BE2C (cell line): ENCODE results near the gene ZFP91.

ENCODE experiments used
- DNase-seq: peaks from one replicate; pipeline ENCODE4 v3.0.0-alpha.2; 2020
- H3K27me3 ChIP-seq: fragments of 250-450 bp; sonication (Bioruptor Pico); 2 replicates; pipeline ENCODE4 v1.5.1; 2020; ENCODE audit warnings: mild to moderate bottlenecking
- H3K36me3 ChIP-seq: fragments of 250-450 bp; sonication (Bioruptor Pico); 2 replicates; pipeline ENCODE4 v1.5.1; 2020; ENCODE audit warnings: mild to moderate bottlenecking
- H3K4me1 ChIP-seq: fragments of 250-450 bp; sonication (Bioruptor Pico); 2 replicates; pipeline ENCODE4 v1.5.1; 2020
- H3K4me3 ChIP-seq: 2 replicates; pipeline ENCODE4 v1.5.1; 2011; ENCODE audit warnings: low read depth, low read length
- H3K9me3 ChIP-seq: fragments of 250-450 bp; sonication (Bioruptor Pico); 2 replicates; pipeline ENCODE4 v1.5.1; 2020
- TF ChIP-seq, protein P1 (sequence below): IDR thresholded peaks from 2 replicates; pipeline ENCODE4 v1.5.1; 2012; ENCODE audit warnings: mild to moderate bottlenecking, low read depth, low read length

The ZFP91 gene

DNA sequence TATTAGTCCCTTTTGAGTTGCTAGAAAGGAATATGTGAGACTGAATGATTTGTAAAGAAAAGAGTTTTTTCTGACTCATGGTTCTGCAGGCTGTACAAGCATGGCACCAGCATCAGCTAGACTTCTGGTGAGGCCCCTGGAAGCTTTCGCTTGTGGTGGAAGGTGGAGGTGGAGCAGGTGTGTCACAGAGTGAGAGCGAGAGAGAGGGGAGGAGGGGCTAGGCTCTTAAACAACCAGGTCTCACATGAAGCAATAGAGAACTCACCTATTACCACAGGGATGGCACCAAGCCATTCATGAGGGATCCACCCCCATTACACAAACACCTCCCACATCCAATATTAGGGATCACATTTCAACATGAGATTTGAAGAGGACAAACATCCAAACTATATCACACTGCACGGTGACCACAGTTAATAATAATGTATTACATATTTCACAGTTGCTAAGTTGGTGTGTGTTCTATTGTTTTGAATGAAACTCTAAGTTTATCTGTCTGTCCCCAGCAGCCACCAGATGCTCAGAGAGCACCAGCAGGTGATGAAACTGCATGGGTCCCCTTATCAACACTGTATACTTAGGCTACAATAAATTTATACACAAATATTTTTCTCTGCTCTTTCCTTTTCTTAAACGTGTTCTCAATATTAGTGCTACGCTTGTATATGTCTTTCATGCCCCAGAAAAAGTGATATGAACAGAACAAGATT, 14.1 kb downstream of the ZFP91 start:
- Histone ChIP-seq H3K36me3 (peaks cover 6% of the 10 kb centered on the region; the same call in 1 of the 2 replicates), H3K4me1 (no peaks in the 10 kb centered on the region), H3K4me3 (no peak overlapping the region), H3K27me3 (no peaks in the 10 kb centered on the region), H3K9me3 (no peaks in the 10 kb centered on the region)
- TF ChIP-seq, protein P1, sequence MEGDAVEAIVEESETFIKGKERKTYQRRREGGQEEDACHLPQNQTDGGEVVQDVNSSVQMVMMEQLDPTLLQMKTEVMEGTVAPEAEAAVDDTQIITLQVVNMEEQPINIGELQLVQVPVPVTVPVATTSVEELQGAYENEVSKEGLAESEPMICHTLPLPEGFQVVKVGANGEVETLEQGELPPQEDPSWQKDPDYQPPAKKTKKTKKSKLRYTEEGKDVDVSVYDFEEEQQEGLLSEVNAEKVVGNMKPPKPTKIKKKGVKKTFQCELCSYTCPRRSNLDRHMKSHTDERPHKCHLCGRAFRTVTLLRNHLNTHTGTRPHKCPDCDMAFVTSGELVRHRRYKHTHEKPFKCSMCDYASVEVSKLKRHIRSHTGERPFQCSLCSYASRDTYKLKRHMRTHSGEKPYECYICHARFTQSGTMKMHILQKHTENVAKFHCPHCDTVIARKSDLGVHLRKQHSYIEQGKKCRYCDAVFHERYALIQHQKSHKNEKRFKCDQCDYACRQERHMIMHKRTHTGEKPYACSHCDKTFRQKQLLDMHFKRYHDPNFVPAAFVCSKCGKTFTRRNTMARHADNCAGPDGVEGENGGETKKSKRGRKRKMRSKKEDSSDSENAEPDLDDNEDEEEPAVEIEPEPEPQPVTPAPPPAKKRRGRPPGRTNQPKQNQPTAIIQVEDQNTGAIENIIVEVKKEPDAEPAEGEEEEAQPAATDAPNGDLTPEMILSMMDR = no peak
- no peak for DNase-seq

DNA sequence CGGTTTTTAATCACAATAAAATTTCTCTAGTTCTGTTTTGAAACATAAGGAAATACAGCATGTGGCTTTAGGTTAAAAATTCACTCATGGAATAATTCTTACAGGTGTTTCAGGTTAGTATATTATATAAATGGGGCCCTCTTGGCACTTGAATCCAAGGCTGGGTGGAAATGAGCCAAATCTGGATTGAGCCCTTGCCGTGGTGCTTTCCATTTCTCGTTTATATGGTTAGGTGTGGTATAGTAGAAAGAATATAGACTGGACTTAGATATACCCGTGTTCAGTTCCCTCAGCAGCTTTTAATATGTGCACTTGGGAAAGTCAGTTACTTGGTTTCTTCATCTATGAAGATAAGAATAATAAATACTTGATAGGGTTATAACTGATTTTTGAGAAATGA, 16.0 kb downstream of the ZFP91 start:
- TF ChIP-seq, protein P1 = no peak
- no peak for DNase-seq
- H3K27me3 ChIP-seq = no peaks in the 10 kb centered on the region
- H3K4me1 ChIP-seq = no peaks in the 10 kb centered on the region
- H3K9me3 ChIP-seq = no peaks in the 10 kb centered on the region
- peaks cover 6% of the 10 kb centered on the region; the same call in 1 of the 2 replicates for H3K36me3 ChIP-seq
- no peak overlapping the region for H3K4me3 ChIP-seq

DNA sequence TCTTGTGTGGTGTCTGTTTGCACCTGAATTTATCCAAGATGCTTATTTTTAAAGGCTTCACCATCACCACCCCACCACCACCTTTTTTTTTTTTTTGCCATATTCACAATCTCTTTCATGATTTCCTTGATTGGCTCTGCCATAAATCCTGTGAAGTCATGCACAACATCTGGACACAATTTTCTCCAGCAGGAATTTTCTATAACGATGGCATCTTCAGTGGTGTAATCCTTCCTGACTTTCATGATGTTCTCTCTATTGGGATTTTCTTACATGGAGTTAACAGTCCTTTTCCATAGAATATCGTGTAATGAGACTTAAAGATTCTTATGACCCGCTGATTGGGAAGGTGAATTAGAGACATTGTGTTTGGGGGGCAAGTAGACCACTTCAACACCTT, 17.8 kb downstream of the ZFP91 start:
- Histone ChIP-seq H3K27me3 (no peaks in the 10 kb centered on the region), H3K36me3 (peaks cover 6% of the 10 kb centered on the region; the same call in 1 of the 2 replicates), H3K4me1 (no peaks in the 10 kb centered on the region), H3K4me3 (no peak overlapping the region), H3K9me3 (no peaks in the 10 kb centered on the region)
- TF ChIP-seq, protein P1 = no peak
- no peak for DNase-seq

DNA sequence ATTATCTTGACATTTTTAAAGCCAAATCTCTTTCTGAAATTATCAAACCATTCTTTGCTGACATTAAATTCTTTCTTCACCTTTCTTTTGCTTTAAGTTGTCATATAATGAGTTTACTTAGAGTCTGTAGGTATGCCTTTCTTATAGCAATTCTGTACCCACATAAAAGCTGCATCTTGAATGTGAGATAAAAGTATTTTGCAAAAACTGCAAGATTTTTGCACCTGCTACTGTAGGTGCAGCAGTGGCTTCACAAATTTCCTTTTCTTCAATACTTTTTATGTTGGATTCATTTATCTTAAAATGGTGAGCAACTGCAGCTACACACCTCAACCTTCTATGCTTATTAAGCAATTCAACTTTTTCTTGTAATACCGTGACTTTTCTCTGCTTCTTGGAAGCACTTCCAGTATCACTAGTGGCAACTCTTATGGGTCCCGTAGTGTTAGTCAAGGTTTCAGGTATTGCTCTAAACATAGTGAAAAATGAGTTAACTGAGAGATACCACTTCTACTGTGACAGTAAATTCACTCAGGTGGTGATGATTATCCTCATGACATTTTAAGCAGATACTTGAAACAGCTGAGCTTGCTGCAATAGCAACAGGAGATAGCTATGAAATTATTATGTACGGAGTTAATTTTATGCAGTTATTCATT, 18.8 kb downstream of the ZFP91 start:
- TF ChIP-seq, protein P1 = no peak
- no peaks in the 10 kb centered on the region for H3K27me3 ChIP-seq
- DNase-seq = no peak
- no peaks in the 10 kb centered on the region for H3K9me3 ChIP-seq
- H3K4me1 ChIP-seq = no peaks in the 10 kb centered on the region
- H3K4me3 ChIP-seq = no peak overlapping the region
- peaks cover 1% of the 10 kb centered on the region; the same call in 1 of the 2 replicates for H3K36me3 ChIP-seq

DNA sequence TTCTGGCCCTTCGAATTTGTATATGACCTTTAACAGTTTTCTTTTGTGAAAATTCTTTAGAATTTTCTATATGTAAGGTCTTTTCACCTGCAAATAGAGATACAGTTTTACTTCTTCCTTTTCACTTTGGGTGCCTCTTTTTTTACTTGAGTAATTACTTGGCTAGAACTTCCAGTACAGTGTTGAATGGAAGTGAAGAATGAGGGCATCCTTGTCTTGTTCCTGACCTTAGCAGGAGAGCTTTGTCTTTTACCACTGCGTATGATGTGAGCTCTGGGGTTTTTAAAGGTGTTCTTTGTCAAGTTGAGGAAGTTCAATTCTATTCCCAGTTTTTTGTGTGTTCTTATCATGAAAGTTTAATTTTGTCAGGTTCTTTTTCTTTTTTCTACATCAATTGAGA, 21.6 kb downstream of the ZFP91 start:
- Histone ChIP-seq H3K27me3 (no peaks in the 10 kb centered on the region), H3K9me3 (no peaks in the 10 kb centered on the region), H3K4me1 (no peaks in the 10 kb centered on the region), H3K4me3 (no peak overlapping the region), H3K36me3 (no peaks in the 10 kb centered on the region)
- DNase-seq = no peak
- TF ChIP-seq, protein P1 = no peak
